Measurements from ENCODE around the gene SHB.

The SHB gene

GRCh38 chr9:37906312-37907239, 162.5 kb downstream of the SHB start:
- Histone ChIP-seq H3K36me3 (ENCODE audit: control insufficient read depth in 2 of 2, insufficient read depth in 1 of 2, low read length in 2 of 2) (no peaks in the 10 kb centered on the region), H3K4me1 (ENCODE audit: control insufficient read depth, insufficient read depth, low read length) (no peaks in the 10 kb centered on the region), H3K9me3 (ENCODE audit: control insufficient read depth, insufficient read depth, low read depth, low read length) (no peaks in the 10 kb centered on the region), H3K27ac (ENCODE audit: extremely low read depth, low read depth, low read length) (no peak overlapping the region), H3K4me3 (ENCODE audit: low read depth, low read length) (no peak overlapping the region)
- ChIA-PET CTCF (interaction anchor here (0.7 kb wide), 2 partner anchors 136 to 191 kb away, joined by 3 read pairs; no protein-coding TSS in a partner anchor), POLR2A (interaction anchor here (0.5 to 0.6 kb wide), 2 partner anchors 169 to 487 kb away, joined by 4 to 8 read pairs; no protein-coding TSS in a partner anchor)
- TF ChIP-seq ZEB2 (tag by site-specific recombination; IDR thresholded peaks at IDR 0.05) = no peak
- no peak for TF ChIP-seq ZNF335 (tag by site-specific recombination; conservative IDR thresholded peaks at IDR 0.05)
- TF ChIP-seq ZNF561 (tag by site-specific recombination; IDR thresholded peaks at IDR 0.05; ENCODE audit: borderline replicate concordance) = no peak
- no peak for TF ChIP-seq ZBTB8A (tag by site-specific recombination; IDR thresholded peaks at IDR 0.05)
- TF ChIP-seq ZNF391 (tag by site-specific recombination; IDR thresholded peaks at IDR 0.05; ENCODE audit: borderline replicate concordance, low read depth) = no peak
- no peak for TF ChIP-seq KLF7 (tag by site-specific recombination; IDR thresholded peaks at IDR 0.05; ENCODE audit: borderline replicate concordance)
- TF ChIP-seq HOXC10 (CRISPR knock-in tag; IDR thresholded peaks at IDR 0.05) = no peak

GRCh38 chr9:37905776-37906175, 163.3 kb downstream of the SHB start:
- no peak overlapping the region for H3K27ac ChIP-seq (ENCODE audit: extremely low read depth, low read depth, low read length)
- no peak overlapping the region for H3K4me3 ChIP-seq (ENCODE audit: low read depth, low read length)
- POLR2A ChIA-PET = no interaction called here
- no peaks in the 10 kb centered on the region for H3K4me1 ChIP-seq (ENCODE audit: control insufficient read depth, insufficient read depth, low read length)
- CTCF ChIA-PET = interaction anchor here (0.6 to 0.7 kb wide), 3 partner anchors 183 to 389 kb away, joined by 3 to 4 read pairs (median 3); no protein-coding TSS in a partner anchor
- TF ChIP-seq ZNF639 (tag by site-specific recombination; IDR thresholded peaks at IDR 0.05) (no peak), SP3 (tag by site-specific recombination; IDR thresholded peaks at IDR 0.05) (no peak), PBX3 (CRISPR knock-in tag; IDR thresholded peaks at IDR 0.05) (no peak), ZNF530 (tag by site-specific recombination; IDR thresholded peaks at IDR 0.05; ENCODE audit: low read depth) (no peak), ZBTB26 (tag by site-specific recombination; optimal IDR thresholded peaks at IDR 0.05) (no peak), ZNF623 (tag by site-specific recombination; IDR thresholded peaks at IDR 0.05) (no peak), ZNF449 (tag by site-specific recombination; IDR thresholded peaks at IDR 0.05) (no peak), ZNF664 (tag by site-specific recombination; IDR thresholded peaks at IDR 0.05) (no peak)
- H3K36me3 ChIP-seq (ENCODE audit: control insufficient read depth in 2 of 2, insufficient read depth in 1 of 2, low read length in 2 of 2) = peaks cover 0 to 1% of the 10 kb centered on the region in 2 experiments; a peak in 1 of 3 replicates
- H3K9me3 ChIP-seq (ENCODE audit: control insufficient read depth, insufficient read depth, low read depth, low read length) = no peaks in the 10 kb centered on the region
